Heart right ventricle (tissue), 16 donors: ENCODE data around the gene MCCD1. TPM values are rescaled to one million over a fixed set of nuclear protein-coding genes. Genes with fewer than 3 reads are reported as not detected.

ENCODE experiments used
- ATAC-seq, 8 donors: fragments of 200-7000 bp; cut with Tn5 transposase; one replicate each; pipeline ENCODE4 v1.9.1; 2020; ENCODE audit warnings: mild to moderate bottlenecking in 8 of 8, moderate library complexity in 8 of 8, moderate number of reproducible peaks in 1 of 8
- DNase-seq, 2 donors: peaks; one replicate each; pipeline ENCODE4 v3.0.0-alpha.2; 2020
- H3K27ac ChIP-seq, 10 donors: fragments of 200-600 bp; sonication (generic) in 2 of 10; one replicate each; pipeline versions ENCODE4 v1.5.0 to v1.8.0; 2020 to 2022; ENCODE audit warnings: mild to moderate bottlenecking in 3 of 10
- H3K27me3 ChIP-seq, 7 donors: fragments of 200-600 bp; one replicate each; pipeline ENCODE4 v1.8.0; 2021 to 2022; ENCODE audit warnings: mild to moderate bottlenecking in 2 of 7
- H3K36me3 ChIP-seq, 9 donors: fragments of 200-600 bp; sonication (generic) in 1 of 9; one replicate each; pipeline versions ENCODE4 v1.5.0 to v1.8.0; 2020 to 2022; ENCODE audit warnings: mild to moderate bottlenecking in 2 of 9
- H3K4me1 ChIP-seq, 9 donors: fragments of 200-600 bp; sonication (generic) in 1 of 9; one replicate each; pipeline versions ENCODE4 v1.5.0 to v1.8.0; 2020 to 2022; ENCODE audit warnings: mild to moderate bottlenecking in 4 of 9
- H3K4me3 ChIP-seq, 10 donors: fragments of 200-600 bp; sonication (generic) in 2 of 10; one replicate each; pipeline versions ENCODE4 v1.5.0 to v1.8.0; 2020 to 2022; ENCODE audit warnings: mild to moderate bottlenecking in 7 of 10, moderate library complexity in 2 of 10
- H3K9me3 ChIP-seq, 11 donors: fragments of 200-600 bp in 10 of 11; sonication (generic) in 2 of 11; one replicate each; pipeline versions ENCODE4 v1.5.0 to v1.8.0; 2013 to 2022; ENCODE audit warnings: mild to moderate bottlenecking in 2 of 11, control low read depth in 1 of 11, moderate library complexity in 1 of 11
- WGBS, 2 donors: extraction: QIAGEN DNeasy Blood & Tissue Kit; methylation state at CpG; one replicate each; pipeline ENCODE4 v1.1.7; 2013; ENCODE audit warnings: inconsistent platforms in 1 of 2; 5-methylcytosine and 5-hydroxymethylcytosine counted together
- intact Hi-C, 10 donors: fragments of 100-400 bp; cut with DNase I; formaldehyde crosslinking; loops; one replicate each; pipeline versions ENCODE4 v1.11.1 to v1.14.2; 2022
- polyA plus RNA-seq, 2 donors: library from polyadenylated mRNA; stranded (reverse); fragments of 200-250 nt; gene quantifications; one replicate each; pipeline ENCODE4 v1.2.3, GENCODE V29; 2013
- total RNA-seq, 10 donors: library from RNA; stranded (reverse); fragmentation: NEBNext Ultra II Directional in 3 of 10; extraction: Animal tissue kit (Norgen Biotek cat#: 25700) in 3 of 10; gene quantifications; one replicate each; pipeline versions ENCODE4 v1.2.1 to v1.2.4, GENCODE V29; 2021 to 2023
- TF ChIP-seq, protein P1 (sequence below), 9 donors: fragments of 200-600 bp; sonication (generic) in 2 of 9; IDR thresholded peaks; one replicate each; pipeline versions ENCODE4 v1.5.0 to v1.8.0; 2021 to 2022; ENCODE audit warnings: antibody characterized with exemption in 9 of 9, mild to moderate bottlenecking in 5 of 9, moderate library complexity in 1 of 9
- donor health status: Arrhythmogenic right ventricular cardiomyopathy.
- donor health status: ischemic (EF 13 %, LVEDD 7.1; RV severe dilation, severe dysfunction).
- donor health status: healthy with polysubstance abuse.
- donor health status: DM: no; HTN: yes; CAD: no.
- donor health status: DM: no; HTN: no; CAD: no.
- donor health status: ischemic (EF 25% LVEDD 6.9; RV normal size, moderate dysfunction).
- donor health status: ischemic (EF 25% LVEDD 5.7; RV mildly dilated, moderate dysfunction).
- donor health status: healthy.
- donor health status: DM: yes; HTN: yes; CAD: no.
- donor health status: Ischemic cardiomyopathy.
- donor health status: ischemic (EF 35%, LVEDD 5.7; RV mildly dilated, moderate dysfunction).
- donor health status: nonischemic (EF 11% LVEDD 7.7; RV severe dilation, severe dysfunction).
- donor health status: DM: yes; HTN: yes; CAD: no.
- donor health status: PGD.
- donor health status: ischemic (EF 29% LVEDD 5.4; RV normal size, mild dysfunction).
- donor health status: nonischemic (EF 23%, LVEDD 6.1; RV moderate dilation, normal function).

Gene MCCD1
- total and polyA plus RNA-seq, 12 donors = not detected

DNA sequence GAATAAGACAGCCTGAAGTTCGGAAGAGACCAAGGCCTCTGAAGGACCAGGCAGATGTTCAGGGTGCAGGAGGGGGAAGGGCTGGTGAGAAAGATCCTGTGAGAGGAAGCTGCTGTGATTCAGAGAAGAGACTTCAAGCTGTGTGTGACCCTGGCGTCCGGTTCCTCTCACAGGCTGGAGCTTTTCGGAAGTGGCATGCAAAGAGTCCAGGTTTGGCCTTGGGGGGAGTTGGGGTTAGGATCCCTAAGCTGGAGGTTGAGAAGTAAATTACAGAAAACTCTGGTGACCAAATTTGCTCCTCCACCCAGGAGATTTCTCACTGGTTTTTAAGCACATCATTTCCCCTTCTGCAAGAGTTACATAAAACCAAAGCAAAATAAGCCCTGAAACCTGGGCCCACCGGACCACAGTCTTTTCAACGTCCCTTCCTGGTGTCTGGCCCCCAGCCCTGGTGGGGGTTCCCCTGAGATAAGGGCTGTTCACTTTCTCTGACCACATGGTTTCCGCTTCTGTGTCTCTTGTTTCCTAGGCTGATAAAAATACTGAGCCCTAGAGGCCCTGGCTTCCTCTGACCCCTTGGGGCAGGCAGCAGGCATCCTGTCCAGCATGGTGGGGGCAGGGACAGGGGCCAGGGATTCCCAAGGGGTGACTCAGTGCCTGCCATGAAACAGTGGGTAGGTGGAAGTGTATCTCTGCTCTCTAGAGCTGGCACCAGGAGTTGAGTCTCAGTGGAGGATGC is 31.4 kb downstream of the MCCD1 start:
- peak; percentile 67 to 85 for DNase-seq
- Histone ChIP-seq H3K27me3 (no peaks in the 10 kb centered on the region), H3K4me1 (peaks cover 20 to 83% (median 40%) of the 10 kb centered on the region in 9 donors), H3K9me3 (no peaks in the 10 kb centered on the region), H3K4me3 (peak overlapping the region in 2 of 10 donors; percentile 2 to 33), H3K27ac (peak overlapping the region; percentile 27 to 91 (median 80)), H3K36me3 (peaks cover 5 to 45% (median 15%) of the 10 kb centered on the region in 9 donors)
- TF ChIP-seq, protein P1, sequence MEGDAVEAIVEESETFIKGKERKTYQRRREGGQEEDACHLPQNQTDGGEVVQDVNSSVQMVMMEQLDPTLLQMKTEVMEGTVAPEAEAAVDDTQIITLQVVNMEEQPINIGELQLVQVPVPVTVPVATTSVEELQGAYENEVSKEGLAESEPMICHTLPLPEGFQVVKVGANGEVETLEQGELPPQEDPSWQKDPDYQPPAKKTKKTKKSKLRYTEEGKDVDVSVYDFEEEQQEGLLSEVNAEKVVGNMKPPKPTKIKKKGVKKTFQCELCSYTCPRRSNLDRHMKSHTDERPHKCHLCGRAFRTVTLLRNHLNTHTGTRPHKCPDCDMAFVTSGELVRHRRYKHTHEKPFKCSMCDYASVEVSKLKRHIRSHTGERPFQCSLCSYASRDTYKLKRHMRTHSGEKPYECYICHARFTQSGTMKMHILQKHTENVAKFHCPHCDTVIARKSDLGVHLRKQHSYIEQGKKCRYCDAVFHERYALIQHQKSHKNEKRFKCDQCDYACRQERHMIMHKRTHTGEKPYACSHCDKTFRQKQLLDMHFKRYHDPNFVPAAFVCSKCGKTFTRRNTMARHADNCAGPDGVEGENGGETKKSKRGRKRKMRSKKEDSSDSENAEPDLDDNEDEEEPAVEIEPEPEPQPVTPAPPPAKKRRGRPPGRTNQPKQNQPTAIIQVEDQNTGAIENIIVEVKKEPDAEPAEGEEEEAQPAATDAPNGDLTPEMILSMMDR (IDR thresholded peaks at IDR 0.05) = no peak
- 36 to 53% methylated on average over 7 of the region's 7 CpGs for WGBS, 2 donors
- peak; percentile 82 to 93 (median 87) for ATAC-seq
- intact Hi-C loops = no loop called here

DNA sequence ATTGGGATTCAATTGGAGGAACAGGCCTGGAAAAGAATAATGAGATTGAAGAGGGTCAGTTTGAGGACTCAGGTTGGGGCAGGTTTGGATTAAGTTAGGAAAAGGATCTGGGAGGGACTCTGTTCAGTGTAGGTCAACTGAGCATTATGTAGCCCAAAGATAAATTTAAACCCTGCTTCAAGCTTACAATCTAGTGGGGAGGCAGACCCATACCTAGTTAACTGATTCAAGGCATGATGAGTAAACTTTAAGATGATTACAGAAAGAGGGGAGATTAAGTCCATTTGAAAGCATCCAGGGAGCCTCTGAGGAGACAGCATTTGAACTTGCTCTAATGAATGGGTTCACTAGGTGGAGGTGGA is 31.9 kb downstream of the MCCD1 start:
- intact Hi-C loops = no loop called here
- no peak for ATAC-seq
- no peak for DNase-seq
- Histone ChIP-seq H3K27me3 (no peaks in the 10 kb centered on the region), H3K36me3 (peaks cover 5 to 44% (median 15%) of the 10 kb centered on the region in 9 donors), H3K4me3 (no peak overlapping the region), H3K9me3 (no peaks in the 10 kb centered on the region), H3K27ac (peak overlapping the region in 9 of 10 donors; percentile 70 to 91 (median 82)), H3K4me1 (peaks cover 20 to 83% (median 40%) of the 10 kb centered on the region in 9 donors)
- TF ChIP-seq, protein P1 (IDR thresholded peaks at IDR 0.05) = no peak

DNA sequence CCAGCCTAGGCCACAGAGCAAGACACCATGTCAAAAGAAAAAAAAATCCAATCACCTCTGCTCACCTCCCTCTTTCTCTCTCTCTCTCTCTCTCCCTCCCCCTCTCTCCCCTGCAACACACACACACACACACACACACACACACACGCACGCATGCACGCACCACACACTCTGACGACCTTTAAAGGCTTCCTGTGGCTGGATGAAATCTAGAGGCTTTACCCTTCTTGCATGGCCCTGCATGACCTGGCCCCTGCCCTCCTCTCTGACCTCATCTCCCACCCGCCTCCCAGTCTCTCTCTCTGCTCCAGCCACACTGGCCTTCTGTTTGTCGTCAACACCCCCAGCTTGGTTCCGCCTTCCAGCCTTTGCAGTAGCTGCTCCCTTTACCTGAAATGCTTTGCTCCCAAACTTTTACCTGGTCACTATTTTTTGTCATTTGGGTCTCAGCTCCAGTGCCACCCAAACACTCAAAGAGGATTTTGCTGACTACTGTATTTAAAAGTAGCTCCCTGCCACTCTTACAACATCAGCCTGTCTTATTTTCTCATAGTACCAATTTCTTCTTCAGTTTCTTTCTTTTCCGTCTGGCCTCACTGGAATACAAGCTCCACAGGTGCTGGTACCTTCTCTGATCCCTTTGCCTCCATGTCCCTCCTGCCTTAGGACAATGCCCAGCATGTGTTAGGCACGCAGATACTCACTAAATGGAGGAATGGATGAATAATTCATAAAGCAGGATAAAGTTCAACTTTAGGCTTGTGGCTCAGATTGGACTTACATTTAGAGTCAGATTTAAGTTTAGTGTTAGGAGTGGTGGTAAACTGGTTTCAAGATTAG is 39.0 kb downstream of the MCCD1 start:
- Histone ChIP-seq H3K27me3 (peaks cover 0 to 11% (median 0%) of the 10 kb centered on the region in 7 donors), H3K36me3 (no peaks in the 10 kb centered on the region), H3K27ac (peak overlapping the region in 1 of 10 donors; percentile 47), H3K4me1 (peaks cover 0 to 36% (median 0%) of the 10 kb centered on the region in 9 donors), H3K9me3 (no peaks in the 10 kb centered on the region), H3K4me3 (no peak overlapping the region)
- intact Hi-C loops = no loop called here
- DNase-seq = no peak
- TF ChIP-seq, protein P1 (IDR thresholded peaks at IDR 0.05) = no peak
- WGBS, 2 donors = 53% methylated on average over 9 of the region's 9 CpGs
- ATAC-seq = no peak

DNA sequence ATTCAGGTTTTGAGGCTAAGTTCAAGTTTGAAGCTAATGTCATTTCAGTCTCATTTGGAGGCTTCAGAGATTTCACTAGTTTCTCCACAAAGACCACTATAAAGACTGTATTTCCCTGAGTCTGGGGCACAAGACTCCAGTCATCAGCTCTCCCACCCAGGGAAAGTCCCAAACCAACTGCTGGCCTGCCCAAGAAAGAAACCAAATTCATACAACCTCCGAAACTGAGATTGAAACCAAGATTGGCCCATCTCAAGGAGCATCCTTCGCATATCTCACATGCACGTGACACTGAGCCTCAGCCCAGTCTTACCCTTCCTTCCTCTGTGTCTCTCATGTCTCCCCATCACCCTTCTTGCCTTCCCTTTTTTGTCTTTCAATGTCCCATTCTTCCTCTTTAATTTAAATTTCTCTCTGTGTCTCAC is 39.8 kb downstream of the MCCD1 start:
- Histone ChIP-seq H3K4me1 (peaks cover 0 to 28% (median 0%) of the 10 kb centered on the region in 9 donors), H3K9me3 (no peaks in the 10 kb centered on the region), H3K36me3 (no peaks in the 10 kb centered on the region), H3K27me3 (peaks cover 0 to 11% (median 0%) of the 10 kb centered on the region in 7 donors), H3K4me3 (no peak overlapping the region), H3K27ac (peak overlapping the region in 1 of 10 donors; percentile 56)
- intact Hi-C loops = no loop called here
- WGBS, 2 donors = 67 to 84% methylated on average over 3 of the region's 3 CpGs
- TF ChIP-seq, protein P1 (IDR thresholded peaks at IDR 0.05) = no peak
- DNase-seq = no peak
- ATAC-seq = peak in 2 of 8 donors; percentile 49 to 69
